Activated naive CD8-positive, alpha-beta T cell treated with anti-CD3 and anti-CD28 coated beads, Interleukin-2, amount 50 U/mL, for 16 hours (primary cell): ENCODE measurements around the gene RFC4.

Experiments
- DNase-seq: peaks from one replicate; pipeline ENCODE4 v3.0.0-alpha.2; 2020; ENCODE audit warnings: low read depth, low spot score

RFC4 gene

GRCh38 chr3:186750316-186750715, 56.0 kb downstream of the RFC4 start:
- DNase-seq, result no peak

- no peak for DNase-seq
Measured at GRCh38 chr3:186746008-186746407, 60.3 kb downstream of the RFC4 start.

DNA sequence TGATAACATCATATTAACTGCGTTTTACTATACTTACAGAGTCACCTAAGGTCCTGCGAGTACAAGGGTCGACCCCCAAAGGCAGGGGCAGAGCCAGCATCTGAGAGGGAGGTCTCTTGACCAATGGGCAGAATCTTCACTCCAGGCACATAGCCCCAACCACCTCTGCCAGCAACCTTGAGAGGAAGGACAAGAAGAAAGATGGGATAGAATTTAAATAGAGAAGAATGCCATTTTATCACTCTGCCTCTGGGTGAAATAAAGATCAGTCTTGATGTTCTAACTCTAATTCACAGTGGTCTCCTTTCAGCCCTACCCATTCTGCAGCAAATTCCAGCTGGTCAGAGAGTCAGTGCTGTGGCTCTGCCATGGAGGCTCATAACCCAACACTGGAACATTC, 62.6 kb downstream of the RFC4 start:
- no peak for DNase-seq

DNA sequence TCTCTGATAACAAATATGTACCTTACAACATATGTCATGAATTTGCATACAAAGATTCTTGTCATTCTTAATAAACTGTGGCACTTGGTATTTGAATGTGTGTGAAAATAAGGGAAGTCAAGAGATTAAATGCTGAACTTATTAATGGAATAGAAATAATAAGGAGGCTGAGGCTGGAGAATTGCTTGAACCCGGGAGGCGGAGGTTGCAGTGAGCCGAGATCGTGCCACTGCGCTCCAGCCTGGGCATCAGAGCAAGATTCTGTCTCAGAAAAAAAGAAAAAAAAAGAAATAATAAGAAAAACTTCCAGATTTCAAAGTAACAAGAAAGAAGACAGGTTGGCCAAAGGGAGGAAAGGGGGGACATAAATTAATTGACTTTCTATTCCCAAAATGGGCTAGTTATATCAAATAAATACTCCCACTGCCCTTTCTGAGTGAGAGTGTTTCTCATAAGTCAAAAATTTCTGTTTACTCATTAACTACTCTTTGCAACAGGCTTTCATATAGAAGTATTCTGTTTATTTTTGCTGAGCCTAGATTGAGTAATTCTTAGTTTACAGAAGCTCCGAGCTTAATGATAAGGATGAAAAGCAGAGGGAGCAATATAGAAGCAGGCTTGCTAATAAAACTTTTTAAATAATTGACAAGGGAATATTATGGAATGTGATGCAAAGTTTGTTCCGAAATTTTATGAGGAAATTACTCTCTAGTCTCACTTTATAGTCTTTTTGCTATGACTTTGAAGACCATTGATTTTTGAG, 63.5 kb downstream of the RFC4 start:
- no peak for DNase-seq
